ENCODE measurements around the gene PLEKHG5.
A peak's percentile ranks its signal among the peaks of the same experiment; 100 is the strongest.

The PLEKHG5 gene

GRCh38 chr1:6509220-6509918, 17.9 kb upstream of the PLEKHG5 start:
- no peak for DNase-seq

DNA sequence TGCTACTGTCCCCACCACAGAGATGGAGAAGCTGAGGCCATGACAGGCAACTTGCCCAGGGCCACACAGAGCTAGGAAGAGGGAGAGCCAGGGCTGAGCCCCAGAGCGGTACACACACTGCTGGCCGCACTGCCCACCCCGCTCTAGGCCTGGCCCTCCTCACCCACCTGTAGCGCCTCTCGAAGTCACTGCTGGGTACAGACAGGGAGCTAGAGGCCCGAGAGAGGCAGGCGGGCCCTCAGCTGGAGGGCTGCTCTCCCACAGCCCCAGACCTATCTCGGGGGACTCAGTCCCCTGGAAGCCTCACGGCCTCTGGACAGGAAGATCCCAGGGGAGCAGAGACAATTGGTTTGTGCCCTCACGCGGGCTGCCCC, 17.3 kb upstream of the PLEKHG5 start:
- no peak for DNase-seq

DNA sequence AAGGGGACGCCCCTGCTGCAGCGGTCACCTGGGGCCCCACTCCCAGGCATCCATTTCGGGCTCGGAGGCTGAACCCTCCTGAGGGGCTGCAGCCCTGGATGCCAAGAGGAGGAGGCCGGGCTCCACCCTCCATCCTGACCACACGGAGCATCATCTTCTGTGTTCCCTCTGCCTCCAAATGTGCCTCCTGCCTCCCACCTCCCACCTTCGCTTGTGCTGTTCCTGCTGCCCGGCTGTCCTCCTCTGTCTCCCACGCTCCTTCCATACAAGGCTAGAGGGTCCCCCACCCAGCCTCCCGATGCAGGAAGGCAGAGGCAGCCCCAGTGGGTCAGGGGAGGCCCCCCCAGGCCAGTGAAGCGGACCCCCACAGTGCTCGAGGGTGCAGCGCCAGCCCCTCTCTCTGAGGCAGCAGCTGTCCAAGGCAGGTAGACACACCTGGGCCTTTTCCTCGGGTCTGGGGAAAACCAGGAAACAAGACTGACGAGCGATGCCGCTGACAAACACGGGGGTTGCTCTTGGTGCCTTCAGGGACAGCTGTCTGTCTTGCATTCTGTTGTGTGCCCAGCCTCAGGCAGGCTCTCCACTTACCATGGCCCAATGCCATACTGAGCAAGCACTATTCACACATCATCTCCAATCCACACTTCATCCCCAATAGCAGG, 16.8 kb upstream of the PLEKHG5 start:
- no peak for DNase-seq

DNA sequence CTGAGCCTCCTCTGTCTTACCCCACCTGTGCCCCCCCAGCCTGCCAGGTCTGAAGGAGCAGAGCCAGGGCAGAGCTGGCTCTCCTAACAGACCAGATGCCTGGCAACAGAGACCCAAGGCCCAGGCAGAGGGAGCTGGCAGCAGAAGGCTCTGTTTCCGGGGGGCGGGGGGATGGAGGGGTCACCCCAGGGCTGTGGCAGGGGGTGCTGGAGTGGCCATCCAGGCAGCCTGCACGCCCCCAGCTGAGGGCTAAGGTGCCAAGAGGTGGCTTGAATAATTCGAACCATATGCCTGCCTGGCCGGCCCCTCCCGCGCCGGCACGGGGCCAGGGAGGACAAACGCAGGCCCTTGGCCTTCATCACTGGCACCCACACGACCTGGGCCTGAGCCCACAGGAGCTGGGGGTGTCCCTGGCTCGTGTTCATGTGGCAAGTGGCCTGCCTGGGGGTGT, 16.0 kb upstream of the PLEKHG5 start:
- DNase-seq = no peak

DNA sequence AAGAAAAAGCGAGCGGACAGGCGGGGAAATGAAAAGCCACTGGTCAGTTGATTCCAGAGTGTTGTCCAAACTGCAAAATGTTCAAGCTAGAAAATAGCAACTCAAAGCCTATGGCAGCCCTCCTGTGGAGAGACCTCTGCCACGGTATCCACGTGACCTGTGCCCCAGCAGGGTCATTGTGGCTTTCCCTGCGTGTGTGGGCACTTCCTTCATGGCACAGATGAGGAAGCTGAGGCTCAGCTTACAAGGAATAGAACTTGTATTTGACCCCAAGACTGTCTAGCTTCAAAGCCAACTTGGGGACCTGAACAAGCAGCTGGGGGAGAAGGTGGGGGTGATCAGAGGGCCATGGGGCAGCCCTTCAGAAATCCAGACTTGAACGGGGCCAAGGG, 15.6 kb upstream of the PLEKHG5 start:
- no peak for DNase-seq

DNA sequence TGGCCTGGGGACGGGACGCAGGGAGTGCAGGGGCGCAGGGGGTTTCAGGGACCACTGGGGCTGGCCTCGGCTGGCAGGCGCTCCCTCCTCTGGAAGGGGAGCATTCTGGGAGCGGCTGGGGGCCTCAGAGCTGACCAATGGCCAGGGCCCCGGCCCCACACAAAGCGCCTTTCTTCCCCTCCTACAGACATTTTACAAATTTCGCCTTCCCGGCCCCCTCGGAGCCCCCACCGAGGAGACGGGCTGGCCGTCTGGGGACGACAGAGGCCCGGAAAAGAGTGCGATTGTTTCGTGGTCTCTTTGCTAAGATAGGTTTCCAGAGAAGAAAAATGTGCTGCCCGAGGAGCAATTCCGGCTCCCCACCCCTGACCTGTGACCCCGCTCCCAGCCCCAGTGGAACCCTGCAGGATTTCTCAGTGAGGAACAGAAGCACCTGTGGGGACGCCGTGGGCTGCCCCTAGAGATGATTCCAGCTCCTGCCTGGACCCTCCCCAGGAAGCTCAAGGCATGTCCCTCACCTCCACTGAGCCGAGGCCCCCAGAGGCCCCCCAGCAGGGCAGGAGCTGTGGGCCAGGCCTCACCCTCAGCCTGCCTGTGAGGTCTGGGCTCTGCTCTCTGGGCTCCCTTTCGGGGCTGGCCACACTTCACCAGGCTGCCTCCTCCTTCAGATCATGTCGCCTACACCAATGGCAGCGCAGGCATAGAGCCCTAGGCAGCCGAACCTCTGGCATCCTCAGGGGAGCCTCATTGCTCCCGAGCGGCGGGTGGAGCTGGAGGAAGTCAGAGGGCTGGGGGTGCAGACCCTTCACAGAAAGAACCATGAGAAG, 15.0 kb upstream of the PLEKHG5 start:
- no peak for DNase-seq

DNA sequence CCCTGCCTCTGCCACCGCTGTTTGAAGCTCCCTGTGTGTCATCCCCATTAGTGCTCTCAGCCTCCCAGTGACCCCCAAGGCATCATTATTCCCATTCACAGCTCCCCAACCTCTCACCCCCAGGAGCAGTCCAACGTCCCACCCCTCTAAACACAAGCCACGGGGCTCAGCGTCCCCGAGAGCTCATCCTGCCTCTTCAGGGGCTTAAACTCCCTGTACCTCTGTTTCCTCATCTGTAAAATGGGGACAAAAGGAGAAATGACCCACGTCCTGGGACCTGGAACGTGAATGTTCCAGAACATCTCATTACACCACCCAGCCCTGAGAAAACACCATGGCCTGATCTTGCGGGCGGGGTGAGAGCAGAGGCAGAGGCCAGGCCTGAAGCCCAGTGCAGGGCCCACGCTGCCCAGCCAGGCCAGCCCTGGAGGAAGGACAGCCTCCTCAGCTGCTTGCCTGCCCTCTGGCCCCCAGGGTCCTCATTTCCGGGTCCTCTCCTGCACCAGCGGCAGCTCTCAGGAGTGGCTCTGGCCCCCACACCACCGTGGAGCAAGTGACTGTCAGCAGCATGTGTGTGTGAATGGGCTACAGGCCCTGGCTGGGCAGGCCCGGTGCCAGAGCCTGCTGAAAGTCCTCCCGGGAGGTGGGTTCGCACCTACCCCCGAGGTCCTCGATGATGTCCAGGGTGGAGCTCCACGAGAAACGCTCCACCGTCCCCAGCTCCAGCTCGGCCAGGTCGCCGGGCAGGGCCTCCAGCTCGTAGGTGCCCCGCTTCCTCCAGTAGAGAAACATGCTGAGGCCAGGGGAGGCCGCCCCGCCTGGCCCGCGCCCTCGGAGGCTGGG, 14.1 kb upstream of the PLEKHG5 start:
- DNase-seq = no peak

- DNase-seq = no peak
Measured at GRCh38 chr1:6504887-6505286, 13.4 kb upstream of the PLEKHG5 start.

GRCh38 chr1:6503884-6504602, 12.6 kb upstream of the PLEKHG5 start:
- no peak for DNase-seq

GRCh38 chr1:6502000-6502891, 10.8 kb upstream of the PLEKHG5 start:
- DNase-seq = no peak

DNA sequence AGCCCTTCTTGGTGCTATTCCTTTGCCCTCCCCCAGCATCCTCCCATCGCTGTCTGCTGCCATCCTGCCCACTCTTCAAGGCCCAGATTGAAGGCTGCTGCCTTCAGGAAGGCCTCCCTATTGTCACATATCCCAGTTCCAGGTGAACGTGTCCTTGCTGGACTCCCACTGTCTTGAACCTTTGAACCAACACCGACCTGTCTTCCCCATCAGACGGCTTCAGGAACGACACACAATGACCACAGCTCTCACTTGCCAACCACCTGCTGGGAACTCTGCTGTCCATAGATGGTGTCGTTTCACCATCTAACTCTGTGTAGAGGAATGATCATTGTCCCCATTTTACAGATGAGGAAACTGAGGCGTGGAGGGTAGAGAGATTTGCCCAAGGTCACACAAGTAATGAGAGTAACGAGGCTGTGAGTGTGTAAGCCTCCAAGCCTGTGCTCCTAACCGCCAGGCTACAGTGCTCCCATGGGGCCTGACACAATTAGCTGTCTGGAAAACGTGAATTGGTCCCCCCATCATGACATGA, 9.9 kb upstream of the PLEKHG5 start:
- DNase-seq = no peak

DNA sequence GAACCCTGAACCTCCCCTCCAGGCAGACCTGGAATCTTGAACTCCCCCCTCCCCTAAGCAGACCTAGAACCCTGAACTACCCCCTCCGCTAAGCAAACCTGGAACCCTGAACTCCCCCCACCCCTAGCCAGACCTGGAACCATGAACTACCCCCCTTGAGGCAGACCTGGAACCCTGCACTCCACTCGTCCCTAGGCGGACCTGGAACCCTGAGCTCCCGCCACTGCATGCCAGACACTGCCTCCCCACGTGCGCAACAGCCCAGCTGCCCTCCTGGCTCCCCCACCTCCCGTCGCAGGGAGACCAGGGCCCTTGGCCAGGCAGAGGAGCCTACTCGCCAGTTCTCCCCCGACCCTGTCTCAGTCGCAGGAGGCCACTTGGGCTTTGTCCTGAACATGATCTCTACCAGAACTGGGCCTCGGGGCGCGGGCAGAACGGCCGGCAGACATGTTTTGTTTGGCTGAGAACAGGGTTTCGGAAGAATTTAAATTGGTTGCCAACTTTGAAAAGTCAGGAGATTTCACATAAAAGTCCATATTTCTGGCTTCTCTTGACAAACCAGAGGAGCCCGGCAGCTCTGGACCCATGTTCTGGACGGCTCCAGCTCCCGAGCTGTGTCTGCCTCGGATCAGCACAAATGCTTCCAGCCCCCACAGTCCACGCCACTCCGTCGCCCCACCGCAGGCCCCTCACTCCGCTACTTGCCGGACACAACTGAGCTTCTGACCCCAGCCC, 9.2 kb upstream of the PLEKHG5 start:
- no peak for DNase-seq

GRCh38 chr1:6499296-6499695, 7.8 kb upstream of the PLEKHG5 start:
- no peak for DNase-seq

DNA sequence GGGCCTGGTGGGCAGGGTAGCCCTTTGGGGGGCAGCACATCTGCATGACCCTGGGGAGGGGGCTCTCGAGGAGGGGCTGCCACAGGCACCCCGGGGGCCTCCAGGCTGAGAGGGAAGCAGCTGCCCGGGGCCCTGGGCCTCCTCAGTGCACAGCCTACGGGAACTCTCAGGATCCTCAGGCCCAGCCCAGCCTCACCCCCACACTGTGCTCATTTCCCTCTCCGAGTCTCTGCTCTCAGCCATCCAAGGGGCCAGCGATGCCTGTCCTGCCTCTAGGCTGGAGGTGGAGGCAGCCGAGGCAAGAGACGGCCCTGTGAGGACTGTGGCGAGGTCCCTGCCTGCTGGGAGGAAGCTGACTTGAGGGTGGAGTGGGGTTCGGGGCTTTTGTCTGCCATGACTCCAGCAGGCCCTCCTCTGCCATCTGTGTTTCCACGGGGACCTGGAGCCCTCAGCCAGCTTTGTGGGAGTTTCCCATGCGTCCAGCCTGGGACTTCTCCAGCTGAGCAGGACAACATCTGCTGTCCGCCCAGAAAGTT, 7.2 kb upstream of the PLEKHG5 start:
- DNase-seq = no peak

- no peak for DNase-seq
Measured at GRCh38 chr1:6497867-6498575, 6.6 kb upstream of the PLEKHG5 start.

DNA sequence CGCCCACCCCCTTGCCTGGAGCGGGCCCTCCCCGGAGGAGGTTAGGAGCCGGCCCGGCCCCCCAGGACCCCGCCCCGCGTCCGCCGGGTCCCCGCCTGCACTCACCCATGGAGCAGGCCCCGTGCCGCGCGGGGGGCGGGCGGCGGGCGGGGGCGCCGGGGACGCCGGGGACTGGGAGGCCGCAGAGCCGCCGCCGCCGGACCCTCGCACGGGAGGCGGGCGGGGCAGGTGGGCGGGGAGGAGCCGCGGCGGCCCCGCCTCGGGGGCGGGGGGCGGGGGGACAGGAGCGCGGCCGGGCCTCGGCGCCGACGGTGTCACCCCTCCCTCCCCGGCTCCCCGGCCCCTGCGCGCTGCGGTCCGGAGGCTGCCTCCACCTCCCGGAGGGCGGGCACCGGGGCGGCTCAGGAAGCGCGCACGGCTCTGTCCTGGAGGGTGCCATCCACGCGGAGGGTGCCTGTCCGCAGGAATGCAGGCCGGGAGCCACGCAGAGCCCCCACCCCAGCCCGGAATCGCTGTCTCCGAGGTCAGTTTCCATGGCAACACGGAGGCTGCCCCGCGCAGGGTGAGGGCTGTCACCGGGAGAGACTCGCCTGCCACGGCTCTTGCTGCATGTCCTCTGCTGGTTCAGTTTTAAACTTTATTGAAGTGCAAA, 5.9 kb upstream of the PLEKHG5 start:
- peak; percentile 45 for DNase-seq

GRCh38 chr1:6496890-6497214, 5.4 kb upstream of the PLEKHG5 start:
- DNase-seq = no peak

- no peak for DNase-seq
Measured at GRCh38 chr1:6496365-6496721, 4.9 kb upstream of the PLEKHG5 start.
